GM12878 (cell line): ENCODE results near the gene RAB13. TPM values are rescaled to one million over a fixed set of nuclear protein-coding genes. Genes with fewer than 3 reads are reported as not detected.

Source experiments
- ATF7 ChIP-seq: fragments of 450-650 bp; IDR thresholded peaks from 2 replicates; pipeline ENCODE4 v1.6.1; 2016; ENCODE audit warnings: low read depth, mild to moderate bottlenecking
- BCL11A ChIP-seq: IDR thresholded peaks from 2 replicates; pipeline ENCODE4 v1.6.1; 2011; ENCODE audit warnings: low read depth, low read length
- CBFB ChIP-seq: IDR thresholded peaks from 2 replicates; pipeline ENCODE4 v1.6.1; 2016; ENCODE audit warnings: antibody characterized with exemption, low read depth
- CBX3 ChIP-seq: fragments of 200-600 bp; sonication (generic); IDR thresholded peaks from 2 replicates; pipeline ENCODE4 v1.6.1; 2016; ENCODE audit warnings: low read depth, borderline replicate concordance
- CREM ChIP-seq: IDR thresholded peaks from 2 replicates; pipeline ENCODE4 v1.6.1; 2014; ENCODE audit warnings: antibody characterized with exemption, low read depth
- GABPA ChIP-seq: IDR thresholded peaks from 2 replicates; pipeline ENCODE4 v1.6.1; 2014; ENCODE audit warnings: antibody characterized with exemption, low read depth, mild to moderate bottlenecking, inconsistent platforms
- HCFC1 ChIP-seq: fragments of 150-350 bp; IDR thresholded peaks from 2 replicates; pipeline ENCODE4 v1.6.1; 2014; ENCODE audit warnings: low read length
- IKZF1 ChIP-seq: fragments of 450-650 bp; conservative IDR thresholded peaks from 2 replicates; pipeline ENCODE4 v1.6.1; 2017; ENCODE audit warnings: antibody characterized with exemption, mild to moderate bottlenecking
- JUNB ChIP-seq: IDR thresholded peaks from 2 replicates; pipeline ENCODE4 v1.6.1; 2016; ENCODE audit warnings: antibody characterized with exemption, mild to moderate bottlenecking
- JUND ChIP-seq: IDR thresholded peaks from 2 replicates; pipeline ENCODE4 v1.6.1; 2012; ENCODE audit warnings: low read depth, mild to moderate bottlenecking, low read length, improper control_type of control experiment, moderate library complexity
- MAX ChIP-seq: IDR thresholded peaks from 2 replicates; pipeline ENCODE4 v1.6.1; 2012; ENCODE audit warnings: low read depth, low read length, improper control_type of control experiment
- MEF2A ChIP-seq: IDR thresholded peaks from 2 replicates; pipeline ENCODE4 v1.6.1; 2011; ENCODE audit warnings: low read depth, mild to moderate bottlenecking, low read length, moderate library complexity; ENCODE audit not compliant: insufficient read depth
- NBN ChIP-seq: fragments of 450-650 bp; IDR thresholded peaks from 2 replicates; pipeline ENCODE4 v1.6.1; 2016
- PAX5 ChIP-seq: IDR thresholded peaks from 2 replicates; pipeline ENCODE4 v1.6.1; 2011; ENCODE audit warnings: low read depth, low read length, borderline replicate concordance
- POLR2AphosphoS5 ChIP-seq: IDR thresholded peaks from 2 replicates; pipeline ENCODE4 v1.6.1; 2011; ENCODE audit warnings: mild to moderate bottlenecking, low read length, inconsistent platforms
- POU2F2 ChIP-seq: IDR thresholded peaks from 3 replicates; pipeline ENCODE4 v1.6.1; 2011; ENCODE audit warnings: low read depth, mild to moderate bottlenecking, low read length, borderline replicate concordance
- RAD51 ChIP-seq: fragments of 450-650 bp; IDR thresholded peaks from 2 replicates; pipeline ENCODE4 v1.6.1; 2016; ENCODE audit warnings: moderate library complexity, mild to moderate bottlenecking, inconsistent platforms
- RUNX3 ChIP-seq: IDR thresholded peaks from 2 replicates; pipeline ENCODE4 v1.6.1; 2012; ENCODE audit warnings: low read length, inconsistent platforms
- SIN3A ChIP-seq: IDR thresholded peaks from 2 replicates; pipeline ENCODE4 v1.6.1; 2012; ENCODE audit warnings: low read depth, low read length, improper control_type of control experiment
- SUPT20H ChIP-seq: IDR thresholded peaks from 2 replicates; pipeline ENCODE4 v1.6.1; 2011; ENCODE audit warnings: low read depth, mild to moderate bottlenecking, low read length, moderate library complexity, borderline replicate concordance; ENCODE audit not compliant: control insufficient read depth
- TARDBP ChIP-seq: IDR thresholded peaks from 2 replicates; pipeline ENCODE4 v1.6.1; 2016; ENCODE audit warnings: borderline replicate concordance
- TCF12 ChIP-seq: IDR thresholded peaks from 2 replicates; pipeline ENCODE4 v1.6.1; 2011; ENCODE audit warnings: low read depth, mild to moderate bottlenecking, low read length
- WRNIP1 ChIP-seq: IDR thresholded peaks from 2 replicates; pipeline ENCODE4 v1.6.1; 2011; ENCODE audit warnings: low read depth, low read length, improper control_type of control experiment, borderline replicate concordance
- ZBED1 ChIP-seq: IDR thresholded peaks from 2 replicates; pipeline ENCODE4 v1.6.1; 2016; ENCODE audit warnings: borderline replicate concordance
- ZNF384 ChIP-seq: IDR thresholded peaks from 2 replicates; pipeline ENCODE4 v1.6.1; 2012; ENCODE audit warnings: low read depth, mild to moderate bottlenecking, low read length, improper control_type of control experiment, borderline replicate concordance
- polyA plus RNA-seq, 11 experiments: library from polyadenylated mRNA; depleted of rRNA in 4 of 11; unstranded in 6 of 11; stranded (reverse) in 5 of 11; fragments of >200 nt; fragmentation: Nextera tagmentation in 4 of 11; fragmentation: Illumina TruSeq in 1 of 11; extraction: Ambion mirVana in 4 of 11; extraction: Trizol in 1 of 11; gene quantifications; 1 replicate in 1 of 11; 2 replicates in 10 of 11; pipeline versions ENCODE4 v1.2.1 to v1.2.3, GENCODE V29; 2011 to 2016; ENCODE audit warnings: inconsistent platforms in 2 of 11, missing spikeins in 2 of 11, low read depth in 1 of 11
- total RNA-seq, 4 experiments: library from RNA; depleted of rRNA in 3 of 4; stranded (reverse); fragments of >200 nt in 3 of 4; fragmentation: Illumina TruSeq in 1 of 4; extraction: Trizol in 1 of 4; gene quantifications; 2 replicates each; pipeline versions ENCODE4 v1.2.1 to v1.2.3, GENCODE V29; 2013 to 2021
- TF ChIP-seq, protein P1 (sequence below): IDR thresholded peaks from 2 replicates; pipeline ENCODE4 v1.6.1; 2012; ENCODE audit warnings: low read length, inconsistent platforms
- TF ChIP-seq, protein P2 (sequence below): fragments of 450-650 bp; IDR thresholded peaks from 2 replicates; pipeline ENCODE4 v1.6.1; 2017; ENCODE audit warnings: mild to moderate bottlenecking, low read depth, inconsistent platforms; ENCODE audit not compliant: poor library complexity, severe bottlenecking
- TF ChIP-seq, protein P3 (sequence below): fragments of 450-650 bp; conservative IDR thresholded peaks from 2 replicates; pipeline ENCODE4 v1.6.1; 2017; ENCODE audit warnings: mild to moderate bottlenecking, moderate library complexity

RAB13 gene
- total and polyA plus RNA-seq, 10 of the 15 experiments (the other 5 are each of a cell fraction or from before 2014, with no cell fraction given): 0.75 to 30.7 (median 15.9) TPM

DNA sequence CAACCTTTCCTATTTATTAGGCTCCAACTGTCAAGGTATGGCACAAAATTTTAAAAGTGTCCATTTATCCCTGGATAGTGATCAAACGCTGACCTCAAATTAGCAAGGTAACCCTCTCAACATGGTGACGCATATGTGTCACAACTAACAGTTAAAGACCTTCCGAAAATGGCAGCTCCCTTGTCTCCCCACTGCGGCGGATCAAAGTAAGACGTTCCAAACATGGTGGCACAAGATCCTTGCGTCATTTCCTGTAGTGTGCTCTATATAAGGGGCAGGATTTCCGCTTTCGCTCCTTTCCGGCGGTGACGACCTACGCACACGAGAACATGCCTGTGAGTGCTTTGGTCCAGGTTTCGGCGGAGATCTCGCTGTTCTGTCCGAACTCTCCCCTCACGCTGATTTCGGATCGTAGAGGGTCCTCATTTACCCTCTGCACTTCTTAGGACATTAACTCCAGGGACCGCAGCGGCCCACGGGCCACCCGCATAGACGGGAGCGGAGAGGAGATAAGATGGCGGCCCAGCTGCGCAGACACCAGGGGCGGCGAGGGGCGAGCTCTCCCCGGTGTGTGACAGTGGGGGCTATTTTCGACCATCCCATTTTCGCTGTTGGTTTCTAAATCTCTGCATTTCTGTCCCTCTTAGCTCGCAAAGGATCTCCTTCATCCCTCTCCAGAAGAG is 4.5 kb upstream of the RAB13 start, which contains the start of gene RPS27 (continued):
- TF ChIP-seq RUNX3 (peak; percentile 74), JUNB (peak; percentile 23; the same call in 1 of the 2 replicates), GABPA (peak; percentile 94), ATF7 (peak; percentile 91), NBN (peak; percentile 88), POU2F2 (peak; percentile 99), HCFC1 (peak; percentile 88), CBFB (peak; percentile 95; the same call in 1 of the 2 replicates), SIN3A (no peak), POLR2AphosphoS5 (peak; percentile 100), IKZF1 (peak; percentile 86), WRNIP1 (no peak; the same call in 1 of the 2 replicates), ZNF384 (no peak), MAX (no peak), TCF12 (peak; percentile 87; the same call in 1 of the 2 replicates), JUND (no peak; the same call in 1 of the 2 replicates), ZBED1 (peak; percentile 94), CREM (peak; percentile 97), BCL11A (no peak), SUPT20H (no peak), MEF2A (peak; percentile 33; the same call in 1 of the 2 replicates), PAX5 (peak; percentile 68; the same call in 1 of the 2 replicates), CBX3 (no peak), RAD51 (peak; percentile 33), TARDBP (0 out of 2 replicates have a peak, but pooled peaks have one; percentile 52)
- TF ChIP-seq, protein P1, sequence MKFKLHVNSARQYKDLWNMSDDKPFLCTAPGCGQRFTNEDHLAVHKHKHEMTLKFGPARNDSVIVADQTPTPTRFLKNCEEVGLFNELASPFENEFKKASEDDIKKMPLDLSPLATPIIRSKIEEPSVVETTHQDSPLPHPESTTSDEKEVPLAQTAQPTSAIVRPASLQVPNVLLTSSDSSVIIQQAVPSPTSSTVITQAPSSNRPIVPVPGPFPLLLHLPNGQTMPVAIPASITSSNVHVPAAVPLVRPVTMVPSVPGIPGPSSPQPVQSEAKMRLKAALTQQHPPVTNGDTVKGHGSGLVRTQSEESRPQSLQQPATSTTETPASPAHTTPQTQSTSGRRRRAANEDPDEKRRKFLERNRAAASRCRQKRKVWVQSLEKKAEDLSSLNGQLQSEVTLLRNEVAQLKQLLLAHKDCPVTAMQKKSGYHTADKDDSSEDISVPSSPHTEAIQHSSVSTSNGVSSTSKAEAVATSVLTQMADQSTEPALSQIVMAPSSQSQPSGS: peak; percentile 71; the same call in 1 of the 2 replicates
- TF ChIP-seq, protein P2, sequence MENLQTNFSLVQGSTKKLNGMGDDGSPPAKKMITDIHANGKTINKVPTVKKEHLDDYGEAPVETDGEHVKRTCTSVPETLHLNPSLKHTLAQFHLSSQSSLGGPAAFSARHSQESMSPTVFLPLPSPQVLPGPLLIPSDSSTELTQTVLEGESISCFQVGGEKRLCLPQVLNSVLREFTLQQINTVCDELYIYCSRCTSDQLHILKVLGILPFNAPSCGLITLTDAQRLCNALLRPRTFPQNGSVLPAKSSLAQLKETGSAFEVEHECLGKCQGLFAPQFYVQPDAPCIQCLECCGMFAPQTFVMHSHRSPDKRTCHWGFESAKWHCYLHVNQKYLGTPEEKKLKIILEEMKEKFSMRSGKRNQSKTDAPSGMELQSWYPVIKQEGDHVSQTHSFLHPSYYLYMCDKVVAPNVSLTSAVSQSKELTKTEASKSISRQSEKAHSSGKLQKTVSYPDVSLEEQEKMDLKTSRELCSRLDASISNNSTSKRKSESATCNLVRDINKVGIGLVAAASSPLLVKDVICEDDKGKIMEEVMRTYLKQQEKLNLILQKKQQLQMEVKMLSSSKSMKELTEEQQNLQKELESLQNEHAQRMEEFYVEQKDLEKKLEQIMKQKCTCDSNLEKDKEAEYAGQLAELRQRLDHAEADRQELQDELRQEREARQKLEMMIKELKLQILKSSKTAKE: peak; percentile 28
- TF ChIP-seq, protein P3, sequence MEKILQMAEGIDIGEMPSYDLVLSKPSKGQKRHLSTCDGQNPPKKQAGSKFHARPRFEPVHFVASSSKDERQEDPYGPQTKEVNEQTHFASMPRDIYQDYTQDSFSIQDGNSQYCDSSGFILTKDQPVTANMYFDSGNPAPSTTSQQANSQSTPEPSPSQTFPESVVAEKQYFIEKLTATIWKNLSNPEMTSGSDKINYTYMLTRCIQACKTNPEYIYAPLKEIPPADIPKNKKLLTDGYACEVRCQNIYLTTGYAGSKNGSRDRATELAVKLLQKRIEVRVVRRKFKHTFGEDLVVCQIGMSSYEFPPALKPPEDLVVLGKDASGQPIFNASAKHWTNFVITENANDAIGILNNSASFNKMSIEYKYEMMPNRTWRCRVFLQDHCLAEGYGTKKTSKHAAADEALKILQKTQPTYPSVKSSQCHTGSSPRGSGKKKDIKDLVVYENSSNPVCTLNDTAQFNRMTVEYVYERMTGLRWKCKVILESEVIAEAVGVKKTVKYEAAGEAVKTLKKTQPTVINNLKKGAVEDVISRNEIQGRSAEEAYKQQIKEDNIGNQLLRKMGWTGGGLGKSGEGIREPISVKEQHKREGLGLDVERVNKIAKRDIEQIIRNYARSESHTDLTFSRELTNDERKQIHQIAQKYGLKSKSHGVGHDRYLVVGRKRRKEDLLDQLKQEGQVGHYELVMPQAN: peak; percentile 84
